Fibroblast of villous mesenchyme (primary cell): ENCODE results near the gene TNFRSF1B. TPM values are rescaled to one million over a fixed set of nuclear protein-coding genes. Genes with fewer than 3 reads are reported as not detected.

Experiments used
- DNase-seq: peaks from one replicate; pipeline ENCODE4 v3.0.0-alpha.2; 2010; ENCODE audit warnings: low read depth
- H3K4me3 ChIP-seq: 2 replicates; pipeline ENCODE4 v1.5.1; 2011; ENCODE audit warnings: low read depth, mild to moderate bottlenecking, low read length
- CTCF ChIP-seq: IDR thresholded peaks from 2 replicates; pipeline ENCODE4 v1.5.1; 2012; ENCODE audit warnings: low read depth, mild to moderate bottlenecking, low read length; ENCODE audit not compliant: insufficient read depth
- total RNA-seq: library from RNA; depleted of rRNA; stranded (reverse); fragments of >200 nt; gene quantifications from 2 replicates; pipeline ENCODE4 v1.2.3, GENCODE V29; 2012

The TNFRSF1B gene
- total RNA-seq, 1 donor, result 25.9 TPM

DNA sequence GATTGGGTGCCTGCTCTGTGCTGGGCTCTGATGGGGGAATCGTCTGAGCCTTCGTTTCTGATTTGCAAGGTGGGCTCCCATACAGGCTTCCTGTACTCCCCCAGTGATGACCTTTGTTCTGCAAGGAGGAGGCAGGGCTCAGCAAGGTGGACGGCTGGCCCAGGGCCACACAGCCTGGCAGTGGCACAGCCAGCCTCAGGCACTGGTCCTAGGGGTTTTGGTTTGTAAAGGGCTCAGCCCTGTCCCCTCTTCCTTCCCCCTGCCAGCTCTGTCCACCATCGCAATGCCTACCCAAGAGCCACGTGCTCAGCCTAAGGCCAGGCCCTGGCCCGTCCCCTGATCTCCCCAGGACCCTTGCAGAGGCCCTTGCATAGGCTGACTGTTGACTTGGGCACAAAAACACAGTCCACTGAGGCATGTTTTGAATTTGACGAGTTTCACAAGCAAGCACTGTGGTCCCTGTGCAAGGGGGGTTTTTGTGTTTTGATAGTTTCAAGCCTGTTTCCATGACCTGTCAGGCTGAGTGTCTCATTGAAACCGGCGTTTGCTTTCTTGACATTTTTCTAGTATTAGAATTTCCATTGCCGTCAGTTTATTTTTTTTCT is 39.5 kb upstream of the TNFRSF1B start:
- no peak for TF ChIP-seq CTCF
- no peak for DNase-seq
- H3K4me3 ChIP-seq, result no peak overlapping the region

DNA sequence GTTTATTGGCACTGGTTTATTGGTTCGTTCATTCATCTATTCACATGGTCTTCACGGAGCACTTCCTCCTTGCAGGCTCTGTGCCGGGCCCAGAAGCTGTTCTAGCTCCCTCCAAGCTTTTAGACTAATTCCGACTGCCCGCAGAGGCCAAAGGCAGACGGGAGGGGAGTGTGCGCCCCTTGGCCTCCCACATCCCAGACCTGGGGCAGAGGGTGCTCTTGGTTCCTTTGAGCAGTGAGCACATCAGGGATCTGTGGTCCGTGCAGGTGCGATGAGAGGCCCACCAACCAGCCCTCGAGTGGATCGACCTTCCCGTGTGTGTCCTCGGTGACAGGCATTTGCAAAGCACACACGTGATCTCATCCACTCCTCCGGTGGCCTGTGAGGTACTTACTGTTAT is 38.7 kb upstream of the TNFRSF1B start:
- DNase-seq, result no peak
- no peak for TF ChIP-seq CTCF
- H3K4me3 ChIP-seq, result no peak overlapping the region

DNA sequence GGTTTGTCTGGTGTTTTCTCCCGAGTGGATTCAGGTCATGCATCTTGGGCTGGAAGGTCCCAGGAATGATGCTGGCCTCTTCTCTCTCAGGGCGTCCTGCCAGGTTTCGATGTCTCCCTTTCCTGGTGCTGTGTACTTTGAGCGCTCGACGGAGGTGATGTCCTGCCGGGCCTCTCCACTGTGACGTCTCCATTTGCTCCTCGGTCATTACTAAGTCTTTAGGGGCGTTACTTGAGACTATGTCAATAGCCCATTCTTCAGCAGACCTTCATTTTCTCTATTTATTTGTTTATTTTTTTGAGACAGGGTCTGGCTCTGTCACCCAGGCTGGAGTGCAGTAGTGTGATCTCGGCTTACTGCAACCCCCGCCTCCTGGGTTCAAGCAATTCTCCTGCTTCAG is 37.2 kb upstream of the TNFRSF1B start:
- TF ChIP-seq CTCF, result no peak
- no peak overlapping the region for H3K4me3 ChIP-seq
- DNase-seq, result no peak

GRCh38 chr1:12130466-12131130 is 36.2 kb upstream of the TNFRSF1B start:
- DNase-seq, result no peak
- no peak overlapping the region for H3K4me3 ChIP-seq
- no peak for TF ChIP-seq CTCF

GRCh38 chr1:12132078-12132477 is 34.7 kb upstream of the TNFRSF1B start:
- DNase-seq, result peak; percentile 63
- no peak for TF ChIP-seq CTCF
- H3K4me3 ChIP-seq, result no peak overlapping the region

DNA sequence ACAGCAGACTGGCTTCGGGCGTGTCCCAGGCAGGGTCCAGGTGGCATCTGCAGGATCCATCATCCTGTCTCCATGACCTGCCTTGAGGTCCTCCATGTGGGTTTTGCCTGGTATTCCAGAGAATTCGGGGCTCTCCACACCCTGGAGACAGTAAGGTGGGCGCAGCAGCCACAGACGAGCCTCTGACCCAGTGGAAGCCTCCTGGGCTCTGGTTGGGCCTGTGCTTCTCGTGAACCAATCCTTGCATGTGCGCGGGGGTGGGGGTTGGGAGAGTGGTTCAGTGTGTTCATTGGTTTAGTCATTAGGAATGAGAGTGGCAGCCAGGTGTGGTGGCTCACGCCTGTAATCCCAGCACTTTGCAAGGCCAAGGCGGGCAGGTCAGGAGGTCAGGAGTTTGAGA is 32.1 kb upstream of the TNFRSF1B start:
- TF ChIP-seq CTCF, result no peak
- DNase-seq, result no peak
- H3K4me3 ChIP-seq, result no peak overlapping the region

- H3K4me3 ChIP-seq, result no peak overlapping the region
- TF ChIP-seq CTCF, result no peak
- DNase-seq, result no peak
Measured at GRCh38 chr1:12135612-12136011, 31.2 kb upstream of the TNFRSF1B start.
